CD4-positive, alpha-beta T cell treated with Interleukin-21 for 1 hour (primary cell): ENCODE measurements around the gene PHKG2.

Source experiments
- DNase-seq: peaks from one replicate; pipeline ENCODE4 v3.0.0-alpha.2; 2020

Gene PHKG2

DNA sequence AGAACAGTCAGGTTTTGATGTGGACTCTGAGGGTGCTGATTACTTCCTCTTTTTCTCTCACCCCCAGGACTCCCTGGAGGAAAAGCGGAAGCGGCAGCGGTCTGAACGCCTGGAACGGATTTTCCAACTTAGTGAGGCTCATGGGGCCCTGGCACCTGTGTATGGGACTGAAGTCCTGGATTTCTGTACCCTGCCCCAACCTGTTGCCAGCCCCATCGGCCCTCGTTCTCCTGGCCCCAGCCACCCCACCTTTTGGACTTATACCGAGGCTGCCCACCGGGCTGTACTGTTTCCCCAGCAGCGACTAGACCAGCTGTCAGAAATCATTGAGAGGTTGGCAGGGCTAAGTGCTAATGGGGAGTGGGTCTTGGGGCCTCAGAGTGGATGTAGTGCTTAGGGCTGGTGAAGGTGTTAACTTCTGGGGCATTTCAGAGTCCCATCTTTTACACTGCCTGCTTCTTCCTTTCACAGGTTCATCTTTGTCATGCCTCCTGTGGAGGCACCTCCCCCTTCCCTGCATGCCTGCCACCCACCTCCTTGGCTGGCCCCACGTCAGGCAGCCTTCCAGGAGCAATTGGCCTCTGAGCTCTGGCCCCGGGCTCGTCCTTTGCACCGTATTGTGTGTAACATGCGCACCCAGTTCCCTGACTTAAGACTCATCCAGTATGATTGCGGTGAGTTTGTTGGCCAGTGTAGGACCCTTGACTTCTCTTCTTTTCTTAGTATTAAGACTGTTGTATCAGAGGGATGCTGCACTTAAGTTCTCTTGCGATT, 19.1 kb upstream of the PHKG2 start:
- no peak for DNase-seq

DNA sequence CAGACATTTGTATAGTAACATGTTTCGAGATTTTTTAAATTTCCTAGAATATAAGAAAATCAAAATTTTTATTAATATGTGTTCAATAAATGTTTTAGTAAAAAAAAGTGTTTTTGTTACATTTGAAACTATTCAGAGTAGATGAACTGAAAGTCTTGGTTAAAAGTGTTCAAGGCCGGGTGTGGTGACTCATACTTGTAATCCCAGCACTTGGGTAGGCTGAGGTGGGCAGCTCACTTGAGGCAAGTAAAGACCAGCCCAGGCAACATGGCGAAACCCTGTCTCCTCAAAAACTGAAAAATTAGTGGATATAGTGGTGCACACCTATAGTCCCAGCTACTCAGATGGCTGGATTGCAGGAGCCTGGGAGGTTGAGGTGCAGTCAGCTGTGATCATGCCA, 16.8 kb upstream of the PHKG2 start:
- no peak for DNase-seq

DNA sequence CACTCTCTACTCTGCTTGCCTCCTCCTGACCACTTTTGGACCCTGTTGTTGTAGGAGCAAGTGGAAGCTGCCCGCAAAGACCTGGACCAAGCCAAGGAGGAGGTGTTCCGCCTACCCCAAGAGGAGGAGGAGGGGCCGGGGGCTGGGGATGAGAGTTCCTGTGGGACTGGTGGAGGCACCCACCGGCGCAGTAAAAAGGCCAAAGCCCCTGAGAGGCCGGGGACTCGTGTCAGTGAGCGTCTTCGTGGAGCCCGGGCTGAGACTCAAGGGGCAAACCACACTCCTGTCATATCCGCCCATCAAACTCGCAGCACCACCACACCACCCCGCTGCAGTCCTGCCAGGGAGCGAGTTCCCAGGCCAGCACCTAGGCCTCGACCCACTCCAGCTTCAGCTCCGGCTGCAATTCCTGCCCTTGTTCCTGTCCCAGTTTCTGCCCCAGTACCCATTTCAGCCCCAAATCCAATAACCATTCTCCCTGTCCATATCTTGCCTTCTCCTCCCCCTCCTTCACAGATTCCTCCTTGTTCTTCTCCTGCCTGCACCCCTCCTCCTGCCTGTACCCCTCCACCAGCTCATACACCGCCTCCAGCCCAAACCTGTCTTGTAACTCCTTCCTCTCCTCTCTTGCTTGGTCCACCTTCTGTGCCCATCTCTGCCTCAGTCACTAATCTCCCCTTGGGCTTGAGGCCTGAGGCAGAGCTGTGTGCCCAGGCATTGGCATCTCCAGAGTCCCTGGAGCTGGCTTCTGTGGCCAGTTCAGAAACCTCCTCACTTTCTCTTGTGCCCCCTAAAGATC, 11.0 kb upstream of the PHKG2 start:
- no peak for DNase-seq

DNA sequence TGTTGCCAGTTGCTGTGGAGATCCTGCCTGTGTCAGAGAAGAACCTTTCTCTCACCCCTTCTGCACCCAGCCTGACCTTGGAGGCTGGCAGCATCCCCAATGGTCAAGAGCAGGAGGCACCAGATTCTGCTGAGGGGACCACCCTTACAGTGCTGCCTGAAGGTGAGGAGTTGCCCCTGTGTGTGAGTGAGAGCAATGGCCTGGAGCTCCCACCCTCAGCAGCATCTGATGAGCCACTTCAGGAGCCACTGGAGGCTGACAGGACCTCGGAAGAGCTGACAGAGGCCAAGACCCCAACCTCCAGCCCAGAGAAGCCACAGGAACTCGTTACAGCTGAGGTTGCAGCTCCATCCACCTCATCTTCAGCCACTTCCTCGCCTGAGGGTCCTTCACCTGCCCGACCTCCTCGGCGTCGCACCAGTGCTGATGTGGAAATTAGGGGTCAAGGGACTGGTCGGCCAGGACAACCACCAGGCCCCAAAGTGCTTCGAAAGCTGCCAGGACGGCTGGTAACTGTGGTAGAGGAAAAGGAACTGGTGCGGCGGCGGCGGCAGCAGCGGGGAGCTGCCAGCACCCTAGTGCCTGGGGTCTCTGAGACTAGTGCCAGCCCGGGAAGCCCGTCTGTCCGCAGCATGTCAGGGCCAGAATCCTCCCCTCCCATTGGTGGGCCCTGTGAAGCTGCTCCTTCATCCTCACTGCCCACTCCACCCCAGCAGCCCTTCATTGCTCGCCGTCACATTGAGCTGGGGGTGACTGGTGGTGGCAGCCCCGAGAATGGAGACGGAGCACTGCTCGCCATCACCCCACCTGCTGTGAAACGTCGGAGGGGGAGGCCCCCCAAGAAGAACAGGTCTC, 10.2 kb upstream of the PHKG2 start:
- DNase-seq, result no peak

DNA sequence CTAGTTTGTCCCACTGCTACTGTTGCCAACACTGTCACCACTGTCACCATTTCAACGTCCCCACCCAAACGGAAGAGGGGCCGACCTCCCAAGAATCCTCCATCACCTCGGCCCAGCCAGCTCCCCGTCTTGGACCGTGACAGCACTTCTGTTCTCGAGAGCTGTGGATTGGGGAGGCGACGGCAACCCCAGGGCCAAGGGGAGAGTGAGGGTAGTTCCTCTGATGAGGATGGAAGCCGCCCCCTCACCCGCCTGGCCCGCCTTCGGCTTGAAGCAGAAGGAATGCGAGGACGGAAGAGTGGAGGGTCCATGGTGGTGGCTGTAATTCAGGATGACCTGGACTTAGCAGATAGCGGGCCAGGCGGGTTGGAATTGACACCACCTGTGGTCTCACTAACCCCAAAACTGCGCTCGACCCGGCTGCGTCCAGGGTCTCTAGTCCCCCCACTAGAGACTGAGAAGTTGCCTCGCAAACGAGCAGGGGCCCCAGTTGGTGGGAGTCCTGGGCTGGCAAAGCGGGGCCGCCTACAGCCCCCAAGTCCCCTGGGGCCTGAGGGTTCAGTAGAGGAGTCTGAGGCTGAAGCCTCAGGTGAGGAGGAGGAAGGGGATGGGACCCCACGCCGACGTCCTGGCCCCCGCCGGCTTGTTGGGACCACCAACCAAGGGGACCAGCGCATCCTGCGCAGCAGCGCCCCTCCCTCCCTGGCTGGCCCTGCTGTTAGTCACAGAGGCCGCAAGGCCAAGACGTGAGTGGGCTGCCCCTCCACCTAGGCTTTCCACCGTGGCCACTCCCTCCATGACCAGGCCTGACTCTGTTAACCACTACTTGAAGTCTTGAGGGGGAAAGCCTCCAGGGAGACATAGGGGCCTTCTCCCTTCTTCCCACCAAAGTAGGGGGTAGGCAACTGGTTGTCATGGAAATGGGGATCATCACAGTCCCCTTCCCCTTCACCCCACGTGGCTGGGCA, 9.0 kb upstream of the PHKG2 start:
- DNase-seq, result no peak

DNA sequence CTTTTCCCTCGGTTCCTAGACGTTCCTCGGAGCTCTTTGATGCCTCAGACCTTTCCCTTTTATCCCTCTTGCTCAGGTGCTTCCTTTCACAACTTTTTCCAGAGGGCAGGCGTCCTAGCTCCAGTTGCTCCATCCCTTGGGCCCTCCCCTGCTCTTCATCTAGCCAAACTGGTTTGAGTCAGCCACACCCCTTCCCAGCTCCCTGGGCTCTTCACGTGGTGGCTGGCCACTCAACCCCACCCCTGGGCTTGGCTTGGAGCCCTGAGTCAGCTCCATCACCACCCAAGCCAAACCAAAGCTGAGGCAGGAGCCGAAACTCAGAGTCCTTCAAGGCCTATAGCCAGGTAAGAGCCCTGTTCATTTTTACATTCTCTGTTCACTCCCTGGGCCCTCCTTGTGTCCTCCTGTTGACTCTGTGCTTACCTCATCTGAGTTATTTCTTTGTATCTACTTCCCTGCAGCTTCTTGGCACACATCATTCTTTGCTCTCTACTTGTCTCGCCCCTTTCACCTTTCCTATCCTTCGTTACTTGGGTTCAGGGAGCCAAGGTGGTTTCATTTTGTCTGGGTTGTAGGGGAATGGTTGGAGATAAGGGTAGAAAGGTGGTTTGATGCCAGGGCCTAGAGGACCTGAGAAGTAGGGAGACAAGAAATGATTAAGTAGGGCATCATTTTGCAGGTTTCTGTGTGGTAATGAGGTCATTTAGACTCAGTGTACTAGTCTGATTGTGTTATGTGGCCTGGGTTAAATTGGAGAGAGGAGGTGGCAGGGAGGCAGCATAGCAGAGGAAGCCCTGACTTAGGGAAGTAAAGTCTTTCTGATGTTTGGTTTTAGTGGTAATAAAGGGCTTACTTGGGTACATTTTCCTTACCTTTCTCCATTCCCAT, 7.6 kb upstream of the PHKG2 start:
- no peak for DNase-seq

DNA sequence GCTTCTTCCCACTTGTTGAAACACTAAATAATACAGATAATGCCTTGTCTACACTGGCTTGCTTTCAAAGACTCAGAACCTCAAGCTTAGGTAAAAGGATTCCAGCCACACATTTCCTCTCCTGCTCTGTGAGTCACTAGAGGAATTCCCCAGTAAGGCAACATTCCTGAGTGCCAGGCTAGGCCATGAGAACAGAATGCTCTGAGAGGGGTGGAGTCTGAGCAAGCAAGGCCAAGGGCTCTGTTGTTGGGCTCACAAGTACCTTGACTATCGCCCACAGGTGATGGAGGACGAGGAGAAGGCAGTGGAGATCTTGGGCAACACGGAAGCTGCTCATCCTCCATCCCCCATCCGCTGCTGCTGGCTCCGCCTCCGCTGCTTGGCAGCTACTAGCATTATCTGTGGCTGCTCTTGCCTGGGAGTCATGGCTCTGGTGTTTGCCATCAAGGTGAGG, 6.7 kb upstream of the PHKG2 start:
- no peak for DNase-seq

DNA sequence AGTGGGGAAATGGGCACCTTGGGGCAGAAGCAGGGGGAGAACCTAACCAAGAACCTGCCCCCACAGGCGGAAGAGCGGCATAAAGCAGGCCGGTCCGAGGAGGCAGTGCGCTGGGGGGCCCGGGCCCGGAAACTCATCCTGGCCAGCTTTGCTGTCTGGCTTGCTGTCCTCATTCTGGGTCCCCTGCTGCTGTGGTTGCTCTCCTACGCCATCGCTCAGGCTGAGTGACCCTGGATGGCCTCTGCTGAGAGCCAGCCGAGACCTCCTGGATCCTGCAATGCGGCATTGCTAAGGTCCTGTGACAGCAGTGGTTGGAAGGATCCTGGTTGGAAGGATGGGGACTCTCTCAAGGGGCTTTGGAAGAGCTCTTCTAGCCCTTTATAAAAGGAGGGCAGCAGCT, 4.5 kb upstream of the PHKG2 start:
- no peak for DNase-seq

DNA sequence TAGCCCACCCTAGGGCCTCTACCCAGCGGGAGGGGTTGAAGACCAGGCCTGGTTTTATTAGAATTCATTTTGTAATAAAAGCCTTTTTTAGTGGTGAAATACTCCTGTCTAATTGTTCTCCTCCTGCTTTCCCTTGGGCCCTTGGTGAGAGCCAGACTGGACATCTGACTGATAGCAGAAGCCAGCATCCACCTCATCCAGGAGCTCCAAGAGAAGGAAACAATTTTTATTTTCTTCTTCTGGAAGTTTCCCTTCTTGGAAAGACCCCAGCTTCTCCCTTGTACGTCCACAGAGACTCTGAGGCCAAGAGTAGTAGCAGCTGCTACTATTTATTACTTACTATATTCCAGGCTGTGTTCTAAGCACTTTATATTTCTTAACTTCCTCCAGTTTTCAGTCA, 4.0 kb upstream of the PHKG2 start:
- DNase-seq, result no peak

DNA sequence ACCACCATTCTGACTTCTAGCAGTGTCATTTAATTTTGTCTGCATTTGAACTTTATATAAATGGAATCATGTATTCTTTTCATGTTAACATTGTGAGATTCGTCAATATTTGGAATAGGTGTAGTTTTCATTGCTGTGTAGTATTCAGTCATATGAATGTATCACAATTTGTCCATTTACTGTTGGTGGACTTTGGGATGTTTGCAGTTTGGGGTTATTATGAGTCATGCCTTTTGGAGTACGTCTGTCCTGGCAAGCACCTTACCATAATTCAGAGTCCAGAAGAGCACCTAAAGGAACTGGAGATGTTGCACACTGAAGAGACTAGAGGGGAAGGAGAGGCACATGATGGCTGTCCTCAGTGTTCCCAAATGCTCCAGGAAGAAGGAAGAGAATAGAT, 3.1 kb upstream of the PHKG2 start:
- no peak for DNase-seq

DNA sequence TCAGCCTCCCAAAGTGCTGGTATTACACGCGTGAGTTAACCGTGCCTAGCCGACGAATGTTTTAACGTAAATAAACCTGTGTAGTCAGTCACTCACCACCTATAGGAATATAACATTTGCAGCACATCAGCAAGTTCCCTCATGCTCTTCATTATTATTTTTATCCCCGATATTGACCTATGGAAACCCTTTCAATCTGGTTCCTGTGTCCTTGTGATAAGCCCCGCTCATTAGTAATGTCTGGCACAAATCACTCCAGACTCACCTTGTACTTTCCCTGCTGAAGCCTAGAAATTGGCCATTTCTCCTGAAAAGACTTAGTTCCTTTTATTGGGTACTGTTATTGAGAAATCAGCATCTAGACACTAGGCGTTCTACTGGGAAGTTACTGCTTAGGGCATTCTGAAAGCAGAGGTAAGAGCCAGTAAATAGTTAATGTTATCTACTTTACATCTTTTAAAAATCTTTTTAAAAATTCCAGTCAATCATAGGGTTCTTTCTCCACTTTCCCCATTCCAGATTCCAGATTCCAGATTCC, 1.5 kb upstream of the PHKG2 start:
- no peak for DNase-seq

DNA sequence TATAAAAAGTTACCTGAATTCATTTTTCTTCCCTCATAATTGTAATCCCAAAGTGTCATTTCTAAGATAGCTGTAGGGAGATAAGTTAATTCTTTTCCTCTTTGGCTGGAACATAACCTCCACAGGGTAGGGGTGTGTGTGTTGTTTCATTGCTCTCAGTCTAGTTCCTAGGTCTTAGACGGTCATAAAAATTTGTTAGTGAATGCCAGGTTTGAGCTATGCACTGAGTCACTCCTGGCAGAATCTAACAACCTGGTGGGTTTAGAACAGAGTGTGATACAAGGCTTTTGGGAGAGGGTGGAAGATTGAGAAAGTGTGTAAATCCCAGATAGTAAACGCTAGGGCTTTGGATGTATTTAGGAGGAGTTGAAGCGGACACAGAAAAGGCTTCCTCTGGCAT, 894 bp upstream of the PHKG2 start:
- no peak for DNase-seq

DNA sequence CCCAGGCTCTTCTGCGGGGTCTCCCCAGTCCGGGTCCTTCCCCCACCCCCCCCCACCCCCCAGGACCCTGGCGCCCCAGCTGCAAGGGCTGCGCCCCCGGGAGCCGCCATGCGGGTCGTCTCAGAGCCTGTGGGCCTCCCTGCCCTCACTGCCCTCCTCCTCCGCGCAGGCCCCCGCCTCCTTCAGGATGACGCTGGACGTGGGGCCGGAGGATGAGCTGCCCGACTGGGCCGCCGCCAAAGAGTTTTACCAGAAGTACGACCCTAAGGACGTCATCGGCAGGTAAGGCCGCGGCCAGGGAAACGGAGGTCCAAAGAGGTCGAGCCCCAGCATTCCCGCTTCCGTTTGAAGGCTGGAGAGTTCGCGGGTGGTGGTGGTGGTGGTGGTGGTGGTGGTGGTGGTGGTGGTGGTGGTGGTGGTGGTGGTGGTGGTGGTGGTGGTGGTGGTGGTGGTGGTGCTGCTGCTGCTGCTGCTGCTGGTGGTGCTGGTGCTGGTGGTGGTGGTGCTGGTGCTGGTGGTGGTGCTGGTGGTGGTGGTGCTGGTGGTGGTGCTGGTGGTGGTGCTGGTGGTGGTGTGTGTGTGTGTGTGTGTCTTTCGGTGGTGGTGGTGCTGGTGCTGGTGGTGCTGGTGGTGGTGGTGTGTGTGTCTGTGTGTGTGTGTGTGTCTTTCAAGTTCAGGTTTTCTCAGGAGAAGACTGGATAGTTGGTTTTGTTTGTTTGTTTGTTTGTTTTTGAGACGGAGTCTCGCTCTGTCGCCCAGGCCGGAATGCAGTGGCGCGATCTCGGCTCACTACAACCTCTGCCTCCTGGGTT, 615 bp downstream of the PHKG2 start:
- DNase-seq, result peak; percentile 27

DNA sequence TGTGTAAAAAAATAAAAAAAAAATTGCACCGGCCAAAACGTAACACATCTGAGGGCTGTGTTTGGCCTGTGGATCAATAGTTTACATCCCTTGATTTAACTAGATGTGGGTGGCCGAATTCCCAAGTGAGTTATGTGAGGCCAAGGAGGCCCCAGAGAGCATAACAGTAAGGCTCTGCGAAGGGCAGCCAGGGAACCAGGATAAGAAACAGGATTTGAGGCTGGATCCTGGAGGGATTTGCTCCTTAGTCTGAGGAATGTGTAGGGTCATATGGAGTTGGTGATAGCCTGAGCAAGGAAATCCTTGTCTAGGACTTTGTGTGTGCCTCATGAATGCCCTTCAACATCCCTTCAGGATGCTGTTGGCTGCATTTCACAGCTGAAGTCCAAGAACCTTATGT, 2.0 kb downstream of the PHKG2 start:
- no peak for DNase-seq

DNA sequence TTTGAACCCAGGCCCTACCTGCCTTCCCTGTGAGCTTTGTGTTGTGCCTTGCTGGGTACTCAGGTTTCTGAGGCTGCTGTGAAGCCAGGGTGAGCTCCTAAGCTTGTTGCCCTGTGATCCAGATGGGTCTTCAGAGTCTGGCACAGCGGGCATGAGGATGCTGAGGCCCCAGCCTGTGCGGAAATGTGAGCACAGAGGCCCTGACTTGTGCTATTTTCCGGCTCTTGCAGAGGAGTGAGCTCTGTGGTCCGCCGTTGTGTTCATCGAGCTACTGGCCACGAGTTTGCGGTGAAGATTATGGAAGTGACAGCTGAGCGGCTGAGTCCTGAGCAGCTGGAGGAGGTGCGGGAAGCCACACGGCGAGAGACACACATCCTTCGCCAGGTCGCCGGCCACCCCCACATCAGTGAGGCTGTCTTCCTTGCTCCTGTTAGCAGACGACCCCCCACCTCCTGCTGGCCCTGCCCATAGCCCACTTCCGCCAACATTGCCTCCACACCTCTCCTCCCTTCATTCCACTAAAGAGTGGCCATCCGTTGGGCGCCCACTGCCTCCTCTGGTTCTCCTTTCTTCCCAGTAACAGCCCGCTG, 2.7 kb downstream of the PHKG2 start:
- DNase-seq, result no peak

DNA sequence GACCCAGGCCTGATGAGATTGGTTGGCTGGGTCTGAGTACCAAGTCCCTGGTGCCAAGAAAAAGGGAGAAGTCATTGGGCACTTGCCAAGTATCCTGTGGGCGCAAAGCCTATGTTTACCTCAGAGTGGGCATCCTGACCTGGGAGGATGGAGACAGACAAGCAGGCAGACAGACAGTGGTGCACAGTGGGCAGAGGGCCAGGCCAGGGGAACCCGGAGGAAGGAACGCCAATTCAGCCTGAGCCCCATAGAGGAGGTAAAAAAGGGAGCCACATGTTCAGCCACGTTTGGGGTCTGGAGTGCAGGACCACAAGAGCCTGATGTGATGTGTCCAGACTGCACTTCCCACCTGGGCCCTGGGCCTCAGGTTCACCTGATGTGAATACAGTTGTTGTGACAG, 5.4 kb downstream of the PHKG2 start:
- no peak for DNase-seq

DNA sequence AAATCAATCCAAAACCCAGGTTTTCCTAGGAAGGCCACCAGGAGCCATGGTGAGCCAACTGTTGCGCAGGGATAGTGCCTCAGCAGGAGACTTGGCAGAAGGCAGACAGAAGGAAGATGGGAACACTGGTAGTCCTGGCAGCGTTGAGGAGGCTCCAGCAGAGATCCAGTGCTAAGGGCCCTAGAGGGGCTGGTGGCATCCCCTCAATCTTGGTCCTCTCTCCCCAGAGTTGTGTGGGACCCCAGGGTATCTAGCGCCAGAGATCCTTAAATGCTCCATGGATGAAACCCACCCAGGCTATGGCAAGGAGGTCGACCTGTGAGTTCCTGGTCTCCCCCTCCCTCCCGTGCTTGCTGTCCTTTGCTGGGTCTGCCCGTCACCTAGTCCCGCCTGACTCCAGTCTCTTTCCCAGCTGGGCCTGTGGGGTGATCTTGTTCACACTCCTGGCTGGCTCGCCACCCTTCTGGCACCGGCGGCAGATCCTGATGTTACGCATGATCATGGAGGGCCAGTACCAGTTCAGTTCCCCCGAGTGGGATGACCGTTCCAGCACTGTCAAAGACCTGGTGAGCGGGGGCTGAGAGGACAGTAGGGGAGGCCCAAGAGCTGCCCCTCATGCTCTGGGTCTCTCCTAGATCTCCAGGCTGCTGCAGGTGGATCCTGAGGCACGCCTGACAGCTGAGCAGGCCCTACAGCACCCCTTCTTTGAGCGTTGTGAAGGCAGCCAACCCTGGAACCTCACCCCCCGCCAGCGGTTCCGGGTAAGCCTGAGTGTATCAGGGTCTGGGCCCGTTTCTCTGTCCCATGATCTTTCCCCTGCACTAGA, 7.9 kb downstream of the PHKG2 start:
- DNase-seq, result no peak

DNA sequence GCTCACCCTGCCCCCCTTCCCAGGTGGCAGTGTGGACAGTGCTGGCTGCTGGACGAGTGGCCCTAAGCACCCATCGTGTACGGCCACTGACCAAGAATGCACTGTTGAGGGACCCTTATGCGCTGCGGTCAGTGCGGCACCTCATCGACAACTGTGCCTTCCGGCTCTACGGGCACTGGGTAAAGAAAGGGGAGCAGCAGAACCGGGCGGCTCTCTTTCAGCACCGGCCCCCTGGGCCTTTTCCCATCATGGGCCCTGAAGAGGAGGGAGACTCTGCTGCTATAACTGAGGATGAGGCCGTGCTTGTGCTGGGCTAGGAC, 8.5 kb downstream of the PHKG2 start:
- DNase-seq, result no peak

DNA sequence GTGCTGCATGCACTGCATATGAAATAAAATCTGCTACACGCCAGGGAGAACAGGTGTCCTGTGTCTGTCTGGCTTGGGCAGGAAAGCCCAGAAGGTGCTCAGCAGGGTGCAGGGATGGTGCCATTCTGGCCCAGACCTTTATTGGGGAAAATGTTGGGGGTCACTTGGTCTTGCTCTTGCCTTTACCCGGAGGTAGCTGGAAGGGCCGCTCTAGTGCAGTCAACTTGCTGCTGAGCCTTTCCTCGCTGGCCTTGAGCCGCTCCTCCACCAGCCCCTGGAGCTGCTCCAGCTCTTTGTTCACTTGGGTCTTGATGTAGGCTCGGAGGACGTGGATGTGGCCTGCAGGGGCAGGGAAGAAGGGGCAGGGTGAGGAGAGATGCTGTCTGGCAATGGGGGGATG, 9.1 kb downstream of the PHKG2 start:
- DNase-seq, result no peak
